GM19372 (cell line): ENCODE measurements around the gene CDC27.
"Not testable (repeated sequence)": the region's sequence is repeated elsewhere in the genome, so short reads cannot be mapped to it uniquely, and the experiment has no call there.

ENCODE experiments used
- ATAC-seq: cut with Tn5 transposase; IDR thresholded peaks from one replicate; pipeline ENCODE4 v1.9.1; 2021; ENCODE audit warnings: mild to moderate bottlenecking, low read depth, moderate library complexity; ENCODE audit not compliant: unreplicated experiment

CDC27 gene, protein sequence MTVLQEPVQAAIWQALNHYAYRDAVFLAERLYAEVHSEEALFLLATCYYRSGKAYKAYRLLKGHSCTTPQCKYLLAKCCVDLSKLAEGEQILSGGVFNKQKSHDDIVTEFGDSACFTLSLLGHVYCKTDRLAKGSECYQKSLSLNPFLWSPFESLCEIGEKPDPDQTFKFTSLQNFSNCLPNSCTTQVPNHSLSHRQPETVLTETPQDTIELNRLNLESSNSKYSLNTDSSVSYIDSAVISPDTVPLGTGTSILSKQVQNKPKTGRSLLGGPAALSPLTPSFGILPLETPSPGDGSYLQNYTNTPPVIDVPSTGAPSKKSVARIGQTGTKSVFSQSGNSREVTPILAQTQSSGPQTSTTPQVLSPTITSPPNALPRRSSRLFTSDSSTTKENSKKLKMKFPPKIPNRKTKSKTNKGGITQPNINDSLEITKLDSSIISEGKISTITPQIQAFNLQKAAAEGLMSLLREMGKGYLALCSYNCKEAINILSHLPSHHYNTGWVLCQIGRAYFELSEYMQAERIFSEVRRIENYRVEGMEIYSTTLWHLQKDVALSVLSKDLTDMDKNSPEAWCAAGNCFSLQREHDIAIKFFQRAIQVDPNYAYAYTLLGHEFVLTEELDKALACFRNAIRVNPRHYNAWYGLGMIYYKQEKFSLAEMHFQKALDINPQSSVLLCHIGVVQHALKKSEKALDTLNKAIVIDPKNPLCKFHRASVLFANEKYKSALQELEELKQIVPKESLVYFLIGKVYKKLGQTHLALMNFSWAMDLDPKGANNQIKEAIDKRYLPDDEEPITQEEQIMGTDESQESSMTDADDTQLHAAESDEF

DNA sequence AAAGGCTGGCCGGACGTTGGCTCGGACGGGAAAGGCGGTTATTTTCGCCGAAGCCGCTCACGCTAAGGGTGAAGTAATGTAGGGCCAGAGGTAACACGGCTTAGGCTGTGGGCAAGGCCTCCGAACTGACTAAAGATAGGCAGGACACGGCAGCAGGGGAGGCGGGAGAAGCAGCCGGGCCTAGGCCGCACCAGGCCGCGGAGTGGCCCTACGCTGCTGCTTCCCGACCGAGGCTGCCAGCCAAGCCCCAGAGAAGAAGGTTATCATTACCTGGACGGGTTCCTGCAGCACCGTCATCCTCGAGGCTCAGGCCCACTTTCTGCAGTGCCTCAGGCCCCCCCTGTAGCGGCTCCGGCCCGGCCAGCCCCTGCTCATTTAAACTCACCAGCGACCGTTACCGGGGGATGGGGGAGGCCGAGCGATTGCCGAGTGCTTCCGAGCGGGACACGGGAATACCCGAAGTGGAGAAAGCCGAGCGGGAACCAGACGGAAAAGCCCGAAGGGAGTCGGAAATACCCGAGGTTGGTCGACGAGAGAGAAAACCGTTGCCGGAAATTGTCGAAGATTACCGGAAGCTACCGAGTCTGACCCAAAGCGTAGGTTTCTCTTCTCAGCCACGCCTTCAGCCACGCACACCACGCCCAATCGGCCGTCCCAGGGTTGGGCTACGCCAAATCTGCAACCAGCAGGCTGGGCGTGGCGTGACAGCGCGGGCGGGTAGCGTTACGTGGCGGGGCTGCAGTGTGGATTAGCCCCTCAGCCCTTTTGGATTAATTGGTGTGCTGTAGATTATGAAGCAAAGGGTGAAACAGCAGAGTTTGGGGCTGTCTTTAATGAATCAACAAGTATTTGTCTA, at the start of gene CDC27:
Gene CDC27, minus strand, starts transcription at position 420 of the 856 bp plus-strand sequence. Its CDS starts 123 bp downstream, at position 297.
- ATAC-seq = peak; percentile 87

DNA sequence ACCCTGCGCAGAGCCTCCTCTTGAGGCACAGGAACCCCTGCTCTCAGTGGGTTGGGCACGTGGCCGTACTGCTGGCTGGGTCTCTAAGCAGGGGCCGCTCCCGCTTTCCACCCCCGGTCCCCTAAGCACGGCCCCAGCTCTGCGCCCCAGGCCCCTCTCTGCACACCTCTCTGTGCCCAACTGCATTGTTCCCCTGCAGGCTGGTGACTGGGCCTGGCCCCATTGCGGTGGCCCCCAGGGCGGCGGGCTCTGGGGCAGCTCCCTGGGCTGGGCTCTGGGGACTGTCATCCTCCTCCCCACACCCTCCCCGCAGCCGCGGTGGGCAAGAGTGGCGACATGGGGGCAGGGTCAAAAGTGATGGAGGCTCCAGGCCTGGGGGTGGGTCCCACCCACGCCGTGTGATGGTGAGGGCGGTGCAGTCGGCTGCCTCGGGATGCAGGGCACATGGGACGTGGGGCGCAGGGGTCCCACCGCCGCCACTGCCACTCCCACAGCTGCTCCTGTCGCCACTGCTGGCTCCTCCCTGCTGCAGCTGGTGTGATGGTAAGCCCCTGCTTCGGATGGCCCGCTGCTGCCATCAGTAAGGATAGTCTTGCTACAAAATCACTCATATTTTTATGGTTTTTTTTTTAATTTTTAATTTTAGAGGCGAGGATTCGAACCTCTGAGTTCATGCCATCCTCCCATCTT, 49.4 kb upstream of the CDC27 start:
- ATAC-seq = no peak

DNA sequence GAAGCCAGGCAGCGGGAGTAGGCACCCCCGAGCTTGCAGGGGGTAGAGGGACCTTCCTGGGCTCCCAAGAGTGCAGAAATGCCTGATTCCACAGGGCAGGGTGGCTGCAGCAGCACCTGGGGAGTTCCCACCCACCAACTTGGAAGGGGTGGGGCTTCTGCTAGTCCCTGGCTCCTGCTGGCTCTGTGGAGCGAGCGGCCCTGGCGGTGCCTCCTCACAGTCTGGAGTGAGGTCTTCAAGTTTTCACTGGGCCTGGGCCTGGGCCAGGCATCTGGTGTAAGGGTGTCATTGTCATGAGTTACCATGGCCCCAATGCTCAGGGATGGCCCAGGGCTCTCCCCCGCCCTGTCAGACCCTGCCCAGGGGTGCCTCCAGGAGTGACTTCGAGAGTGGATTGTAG, 48.7 kb upstream of the CDC27 start:
- no peak for ATAC-seq

DNA sequence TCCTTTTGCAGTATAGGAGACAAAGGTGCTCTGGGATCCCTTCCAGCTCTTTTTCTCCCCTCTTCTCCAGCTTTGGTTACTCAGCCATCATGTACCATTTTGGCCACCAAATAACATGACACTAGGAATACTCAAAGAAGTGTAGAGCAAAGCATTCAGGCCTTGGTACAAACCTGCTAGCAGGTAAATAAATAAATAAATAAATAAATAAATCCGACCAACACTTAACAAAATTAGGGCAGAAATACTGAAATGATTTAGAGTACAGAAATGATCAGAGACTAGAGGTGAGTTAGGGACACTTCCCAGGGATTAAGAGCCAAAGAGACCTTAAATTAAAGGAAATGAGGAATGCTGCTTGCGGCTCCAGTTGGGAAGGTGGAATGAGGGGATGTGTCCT, 46.8 kb upstream of the CDC27 start:
- ATAC-seq = no peak

GRCh38 chr17:47235506-47235905, 46.4 kb upstream of the CDC27 start:
- ATAC-seq = no peak

GRCh38 chr17:47232465-47232864, 43.4 kb upstream of the CDC27 start:
- ATAC-seq = no peak

- ATAC-seq = no peak
Measured at GRCh38 chr17:47231866-47232265, 42.8 kb upstream of the CDC27 start.

DNA sequence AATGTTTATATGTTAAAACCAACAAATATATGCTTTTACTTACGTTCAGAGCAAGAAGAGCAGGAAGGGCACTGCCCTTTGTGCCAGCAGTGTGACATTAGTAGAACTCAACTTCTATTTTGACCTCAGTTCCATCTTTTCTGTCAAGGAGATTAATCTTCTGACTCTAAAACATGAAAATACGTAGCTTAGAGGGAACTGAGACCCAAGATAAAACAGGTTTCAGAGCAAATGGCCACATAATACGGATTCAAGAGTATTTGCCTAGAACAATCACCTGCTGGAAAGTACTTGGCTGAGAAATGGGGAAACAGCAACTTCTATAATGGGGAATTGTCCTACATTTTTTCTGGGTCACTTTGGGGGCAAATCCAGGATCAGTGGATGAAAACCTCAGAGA, 42.2 kb upstream of the CDC27 start:
- no peak for ATAC-seq

- no peak for ATAC-seq
Measured at GRCh38 chr17:47230864-47231263, 41.8 kb upstream of the CDC27 start.

DNA sequence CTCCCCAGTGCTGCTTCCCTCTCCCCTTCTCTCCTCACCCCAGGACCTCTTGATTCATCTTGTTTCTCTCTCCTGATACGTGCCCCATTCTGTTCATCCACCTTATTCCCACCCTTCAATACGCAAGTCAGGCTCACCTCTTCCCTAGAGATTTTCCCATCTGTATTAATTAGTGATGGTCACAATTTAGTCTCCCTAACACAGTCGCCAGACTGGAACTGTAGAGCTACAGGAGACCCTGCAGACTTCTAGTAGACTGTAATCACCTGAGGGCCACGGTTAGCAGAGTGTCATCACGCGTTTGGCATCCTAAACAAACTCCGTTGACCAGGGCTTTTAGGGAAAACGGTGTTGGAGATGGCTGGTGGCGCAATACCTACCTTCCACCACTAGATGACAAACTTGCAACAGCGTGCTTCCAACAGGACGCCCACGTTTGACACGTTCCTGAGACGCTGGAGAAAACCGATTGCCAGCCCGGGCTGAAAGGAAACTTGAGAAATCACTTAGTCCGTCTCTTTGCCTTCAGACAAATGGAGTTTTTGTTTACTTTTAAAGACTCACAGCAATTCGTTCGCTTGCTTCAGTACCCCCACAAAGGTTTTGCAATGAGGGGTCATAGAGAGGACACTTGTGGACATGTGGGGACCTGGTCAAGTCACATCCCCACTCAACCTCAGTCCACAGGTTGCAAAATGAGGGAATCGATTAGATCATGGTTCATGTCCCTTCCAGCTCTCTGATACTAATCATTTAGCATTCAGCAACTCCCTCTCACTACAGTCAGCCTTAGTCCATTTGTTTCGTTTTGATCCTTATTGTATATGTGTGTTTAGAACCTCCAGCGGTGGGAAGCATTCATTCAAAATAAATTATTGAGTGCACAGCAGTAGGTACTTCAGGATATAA, 40.7 kb upstream of the CDC27 start:
- ATAC-seq = no peak

GRCh38 chr17:47227862-47228261, 38.8 kb upstream of the CDC27 start:
- no peak for ATAC-seq

GRCh38 chr17:47225911-47226688, 37.0 kb upstream of the CDC27 start:
- no peak for ATAC-seq

- ATAC-seq = no peak
Measured at GRCh38 chr17:47225436-47225858, 36.4 kb upstream of the CDC27 start.

- ATAC-seq = no peak
Measured at GRCh38 chr17:47224966-47225365, 35.9 kb upstream of the CDC27 start.

DNA sequence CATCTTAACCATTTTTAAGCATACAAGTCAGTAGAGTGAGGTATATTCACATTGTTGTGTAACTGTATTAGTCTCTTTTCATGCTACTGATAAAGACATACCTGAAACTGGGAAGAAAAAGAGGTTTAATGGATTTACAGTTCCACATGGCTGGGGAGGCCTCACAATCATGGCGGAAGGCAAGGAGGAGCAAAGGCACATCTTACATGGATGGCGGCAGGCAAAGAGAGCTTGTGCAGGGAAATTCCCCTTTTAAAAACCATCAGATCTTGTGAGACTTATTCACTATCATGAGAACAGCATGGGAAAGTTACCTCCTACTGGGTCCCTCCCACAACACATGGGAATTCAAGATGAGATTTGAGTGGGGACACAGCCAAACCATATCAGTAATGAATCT, 35.0 kb upstream of the CDC27 start:
- ATAC-seq = not testable (repeated sequence)

GRCh38 chr17:47223460-47223859, 34.4 kb upstream of the CDC27 start:
- ATAC-seq = no peak

GRCh38 chr17:47223007-47223406, 33.9 kb upstream of the CDC27 start:
- ATAC-seq = no peak

DNA sequence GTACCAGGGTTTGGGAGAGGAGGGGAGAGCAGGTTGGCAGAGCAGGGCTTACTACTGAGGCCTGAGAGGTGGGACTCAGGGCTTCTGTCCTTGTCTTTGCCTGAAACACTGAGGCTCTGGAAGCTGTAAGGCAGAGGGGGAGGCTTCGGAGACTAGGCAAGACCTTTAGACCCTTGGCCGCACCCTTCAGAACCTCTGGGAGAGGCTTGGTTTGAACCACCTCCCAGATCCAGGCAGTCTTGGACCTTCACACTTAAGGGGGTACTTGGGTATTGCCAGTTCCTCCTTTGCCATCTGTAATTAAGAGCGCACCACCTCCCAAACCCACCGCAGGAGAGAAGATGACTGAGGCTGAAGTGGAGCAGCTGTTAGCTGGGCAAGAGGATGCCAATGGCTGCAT, 33.0 kb upstream of the CDC27 start:
- ATAC-seq = no peak
